ENCODE measurements around the gene CAMK2G. TPM values are rescaled to one million over a fixed set of nuclear protein-coding genes. Genes with fewer than 3 reads are reported as not detected.
A peak's percentile ranks its signal among the peaks of the same experiment; 100 is the strongest.

CAMK2G gene
- total RNA-seq, 3 donors from 2014 or later: 22.6 to 28.0 (median 27.2) TPM

- intact Hi-C loops (cut with DNase I; ENCODE audit: low total_unique reads): no loop called here
- peak overlapping the region in 1 of 2 donors; percentile 48 for H3K27ac ChIP-seq
- H3K36me3 ChIP-seq: no peaks in the 10 kb centered on the region
- no peak for DNase-seq (ENCODE audit: low spot score in 2 of 2)
- no peaks in the 10 kb centered on the region for H3K27me3 ChIP-seq
- TF ChIP-seq POLR2A (IDR thresholded peaks at IDR 0.05) (no peak), POLR2AphosphoS5 (IDR thresholded peaks at IDR 0.05) (no peak)
- TF ChIP-seq, protein P1, sequence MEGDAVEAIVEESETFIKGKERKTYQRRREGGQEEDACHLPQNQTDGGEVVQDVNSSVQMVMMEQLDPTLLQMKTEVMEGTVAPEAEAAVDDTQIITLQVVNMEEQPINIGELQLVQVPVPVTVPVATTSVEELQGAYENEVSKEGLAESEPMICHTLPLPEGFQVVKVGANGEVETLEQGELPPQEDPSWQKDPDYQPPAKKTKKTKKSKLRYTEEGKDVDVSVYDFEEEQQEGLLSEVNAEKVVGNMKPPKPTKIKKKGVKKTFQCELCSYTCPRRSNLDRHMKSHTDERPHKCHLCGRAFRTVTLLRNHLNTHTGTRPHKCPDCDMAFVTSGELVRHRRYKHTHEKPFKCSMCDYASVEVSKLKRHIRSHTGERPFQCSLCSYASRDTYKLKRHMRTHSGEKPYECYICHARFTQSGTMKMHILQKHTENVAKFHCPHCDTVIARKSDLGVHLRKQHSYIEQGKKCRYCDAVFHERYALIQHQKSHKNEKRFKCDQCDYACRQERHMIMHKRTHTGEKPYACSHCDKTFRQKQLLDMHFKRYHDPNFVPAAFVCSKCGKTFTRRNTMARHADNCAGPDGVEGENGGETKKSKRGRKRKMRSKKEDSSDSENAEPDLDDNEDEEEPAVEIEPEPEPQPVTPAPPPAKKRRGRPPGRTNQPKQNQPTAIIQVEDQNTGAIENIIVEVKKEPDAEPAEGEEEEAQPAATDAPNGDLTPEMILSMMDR (IDR thresholded peaks at IDR 0.05): no peak
- no peaks in the 10 kb centered on the region for H3K9me3 ChIP-seq
- H3K4me1 ChIP-seq: peaks cover 4 to 14% of the 10 kb centered on the region in 2 donors
- no peak overlapping the region for H3K4me3 ChIP-seq
Measured at GRCh38 chr10:73867871-73868631, 6.3 kb downstream of the CAMK2G start.

DNA sequence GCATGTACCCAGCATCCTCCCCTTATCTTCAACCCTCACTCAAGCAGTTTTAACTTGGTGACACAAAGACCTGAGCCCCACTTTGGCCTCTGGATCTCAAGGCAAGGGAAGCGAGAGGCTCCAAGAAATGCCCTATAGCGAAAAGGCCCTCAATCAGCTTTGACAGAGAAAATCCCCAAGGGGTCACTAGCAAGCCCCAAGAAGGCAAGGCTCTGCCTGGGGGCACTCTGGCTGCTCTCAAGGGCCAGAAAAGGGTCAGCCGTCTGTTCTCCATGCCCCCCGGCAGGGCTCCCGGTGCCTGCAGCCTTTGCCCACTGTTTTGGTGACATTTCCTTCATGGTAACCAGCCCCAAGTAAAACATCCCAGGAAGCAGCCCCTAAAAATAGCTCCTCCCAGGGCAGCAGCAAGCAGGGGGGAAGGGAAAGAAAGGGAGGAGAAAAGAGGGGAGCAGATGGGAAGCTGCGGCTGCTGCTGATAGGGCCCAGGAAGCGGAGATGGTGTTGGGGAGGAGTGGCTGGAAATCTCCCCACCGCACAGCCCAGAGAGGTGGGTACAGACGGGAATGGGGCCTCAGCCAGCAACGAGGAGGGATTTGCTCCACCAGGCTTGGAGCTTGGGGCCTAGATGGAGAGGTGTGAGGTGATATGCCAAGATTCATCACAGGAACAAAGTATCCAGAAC, 7.1 kb downstream of the CAMK2G start:
- Histone ChIP-seq H3K27ac (peak overlapping the region in 1 of 2 donors; percentile 48), H3K4me1 (peaks cover 0 to 7% of the 10 kb centered on the region in 2 donors), H3K4me3 (no peak overlapping the region), H3K9me3 (no peaks in the 10 kb centered on the region), H3K36me3 (no peaks in the 10 kb centered on the region), H3K27me3 (no peaks in the 10 kb centered on the region)
- no peak for DNase-seq (ENCODE audit: low spot score in 2 of 2)
- TF ChIP-seq POLR2AphosphoS5 (IDR thresholded peaks at IDR 0.05) (no peak), POLR2A (IDR thresholded peaks at IDR 0.05) (no peak)
- TF ChIP-seq, protein P1 (IDR thresholded peaks at IDR 0.05): no peak
- intact Hi-C loops (cut with DNase I; ENCODE audit: low total_unique reads): no loop called here

GRCh38 chr10:73866621-73867020, 7.7 kb downstream of the CAMK2G start:
- Histone ChIP-seq H3K36me3 (no peaks in the 10 kb centered on the region), H3K4me3 (no peak overlapping the region), H3K27me3 (no peaks in the 10 kb centered on the region), H3K9me3 (no peaks in the 10 kb centered on the region), H3K4me1 (peaks cover 0 to under 1% of the 10 kb centered on the region in 2 donors), H3K27ac (peak overlapping the region in 1 of 2 donors; percentile 48)
- TF ChIP-seq POLR2A (IDR thresholded peaks at IDR 0.05): no peak
- no peak for TF ChIP-seq POLR2AphosphoS5 (IDR thresholded peaks at IDR 0.05)
- TF ChIP-seq, protein P1 (IDR thresholded peaks at IDR 0.05): no peak
- no peak for DNase-seq (ENCODE audit: low spot score in 2 of 2)
- intact Hi-C loops (cut with DNase I; ENCODE audit: low total_unique reads): no loop called here

GRCh38 chr10:73865459-73866442, 8.6 kb downstream of the CAMK2G start:
- Histone ChIP-seq H3K4me3 (no peak overlapping the region), H3K27me3 (no peaks in the 10 kb centered on the region), H3K9me3 (no peaks in the 10 kb centered on the region), H3K4me1 (no peaks in the 10 kb centered on the region), H3K36me3 (no peaks in the 10 kb centered on the region), H3K27ac (peak overlapping the region in 1 of 2 donors; percentile 48)
- no peak for TF ChIP-seq POLR2A (IDR thresholded peaks at IDR 0.05)
- TF ChIP-seq POLR2AphosphoS5 (IDR thresholded peaks at IDR 0.05): no peak
- TF ChIP-seq, protein P1 (IDR thresholded peaks at IDR 0.05): no peak
- intact Hi-C loops (cut with DNase I; ENCODE audit: low total_unique reads): no loop called here
- DNase-seq (ENCODE audit: low spot score in 2 of 2): no peak
